ENCODE results near the gene ELL. TPM values are rescaled to one million over a fixed set of nuclear protein-coding genes. Genes with fewer than 3 reads are reported as not detected.

ELL gene
- total RNA-seq, 1 experiment from 2014 or later, result 17.3 TPM

DNA sequence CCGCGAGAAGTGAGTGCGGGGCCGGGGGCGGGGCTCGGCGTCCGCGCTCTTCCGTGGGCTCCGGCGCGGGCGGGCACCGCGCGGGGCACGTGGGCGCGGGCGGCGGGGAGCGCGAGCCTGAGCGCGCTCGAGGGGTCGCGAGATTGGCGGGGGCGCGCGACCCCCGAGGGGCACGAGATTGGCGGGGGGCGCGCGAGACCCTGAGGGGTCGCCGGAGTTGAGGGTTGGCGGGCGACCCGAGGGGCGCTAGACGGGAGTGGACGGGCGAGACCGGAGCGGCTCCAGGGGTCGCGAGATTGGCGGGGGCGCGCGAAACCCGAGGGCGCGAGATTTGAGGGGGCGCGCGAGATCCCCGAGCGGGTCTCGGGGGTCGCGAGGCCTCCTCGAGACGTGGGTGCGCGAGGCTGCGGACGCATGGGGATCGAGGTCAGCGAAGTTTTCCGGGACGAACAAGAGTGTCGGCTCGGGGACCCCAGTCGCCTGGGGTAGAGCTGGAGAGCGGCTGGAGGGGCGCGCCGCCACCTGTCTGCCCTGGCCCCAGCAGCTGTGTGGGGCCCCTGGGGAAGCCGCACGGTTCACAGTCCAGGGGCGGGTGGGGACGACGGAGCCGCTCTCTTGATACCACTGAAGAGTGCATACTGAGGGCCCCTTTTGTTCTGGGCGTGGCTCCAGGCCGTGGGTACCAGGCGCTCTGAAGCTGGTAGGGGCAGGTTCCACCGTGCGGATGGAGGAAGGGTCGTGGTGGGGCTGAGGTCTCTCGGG is 102.0 kb downstream of the ELL start:
- peaks cover 32% of the 10 kb centered on the region for H3K27me3 Mint-ChIP-seq (ENCODE audit: low read depth)
- no peak for ATAC-seq
- TF ChIP-seq ZNF121 (CRISPR knock-in tag; IDR thresholded peaks at IDR 0.05) (no peak), SP1 (CRISPR knock-in tag; conservative IDR thresholded peaks at IDR 0.05) (no peak), ZNF671 (CRISPR knock-in tag; IDR thresholded peaks at IDR 0.05) (no peak), KAT7 (CRISPR knock-in tag; IDR thresholded peaks at IDR 0.05; ENCODE audit: borderline replicate concordance) (peak; percentile 30; the same call in 1 of the 2 replicates), ZNF416 (CRISPR knock-in tag; IDR thresholded peaks at IDR 0.05) (no peak), ZBTB21 (CRISPR knock-in tag; IDR thresholded peaks at IDR 0.05; ENCODE audit: borderline replicate concordance) (no peak), TP53 (CRISPR knock-in tag; IDR thresholded peaks at IDR 0.05) (no peak), IRF2 (CRISPR knock-in tag; IDR thresholded peaks at IDR 0.05; ENCODE audit: borderline replicate concordance, low read depth) (no peak), ZNF232 (CRISPR knock-in tag; IDR thresholded peaks at IDR 0.05) (no peak), ETV6 (CRISPR knock-in tag; IDR thresholded peaks at IDR 0.05) (0 out of 2 replicates have a peak, but pooled peaks have one; percentile 26), CREB1 (CRISPR knock-in tag; IDR thresholded peaks at IDR 0.05) (no peak), TEAD1 (CRISPR knock-in tag; IDR thresholded peaks at IDR 0.05) (no peak), ZNF396 (CRISPR knock-in tag; IDR thresholded peaks at IDR 0.05; ENCODE audit: borderline replicate concordance) (no peak), NR2C2 (CRISPR knock-in tag; IDR thresholded peaks at IDR 0.05) (no peak), GABPB1 (CRISPR knock-in tag; IDR thresholded peaks at IDR 0.05) (peak; percentile 28; the same call in 1 of the 2 replicates), TEAD4 (CRISPR knock-in tag; IDR thresholded peaks at IDR 0.05) (no peak)
- TF ChIP-seq, protein P1, sequence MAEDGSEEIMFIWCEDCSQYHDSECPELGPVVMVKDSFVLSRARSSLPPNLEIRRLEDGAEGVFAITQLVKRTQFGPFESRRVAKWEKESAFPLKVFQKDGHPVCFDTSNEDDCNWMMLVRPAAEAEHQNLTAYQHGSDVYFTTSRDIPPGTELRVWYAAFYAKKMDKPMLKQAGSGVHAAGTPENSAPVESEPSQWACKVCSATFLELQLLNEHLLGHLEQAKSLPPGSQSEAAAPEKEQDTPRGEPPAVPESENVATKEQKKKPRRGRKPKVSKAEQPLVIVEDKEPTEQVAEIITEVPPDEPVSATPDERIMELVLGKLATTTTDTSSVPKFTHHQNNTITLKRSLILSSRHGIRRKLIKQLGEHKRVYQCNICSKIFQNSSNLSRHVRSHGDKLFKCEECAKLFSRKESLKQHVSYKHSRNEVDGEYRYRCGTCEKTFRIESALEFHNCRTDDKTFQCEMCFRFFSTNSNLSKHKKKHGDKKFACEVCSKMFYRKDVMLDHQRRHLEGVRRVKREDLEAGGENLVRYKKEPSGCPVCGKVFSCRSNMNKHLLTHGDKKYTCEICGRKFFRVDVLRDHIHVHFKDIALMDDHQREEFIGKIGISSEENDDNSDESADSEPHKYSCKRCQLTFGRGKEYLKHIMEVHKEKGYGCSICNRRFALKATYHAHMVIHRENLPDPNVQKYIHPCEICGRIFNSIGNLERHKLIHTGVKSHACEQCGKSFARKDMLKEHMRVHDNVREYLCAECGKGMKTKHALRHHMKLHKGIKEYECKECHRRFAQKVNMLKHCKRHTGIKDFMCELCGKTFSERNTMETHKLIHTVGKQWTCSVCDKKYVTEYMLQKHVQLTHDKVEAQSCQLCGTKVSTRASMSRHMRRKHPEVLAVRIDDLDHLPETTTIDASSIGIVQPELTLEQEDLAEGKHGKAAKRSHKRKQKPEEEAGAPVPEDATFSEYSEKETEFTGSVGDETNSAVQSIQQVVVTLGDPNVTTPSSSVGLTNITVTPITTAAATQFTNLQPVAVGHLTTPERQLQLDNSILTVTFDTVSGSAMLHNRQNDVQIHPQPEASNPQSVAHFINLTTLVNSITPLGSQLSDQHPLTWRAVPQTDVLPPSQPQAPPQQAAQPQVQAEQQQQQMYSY (CRISPR knock-in tag; IDR thresholded peaks at IDR 0.05), result no peak
- TF ChIP-seq, protein P2, sequence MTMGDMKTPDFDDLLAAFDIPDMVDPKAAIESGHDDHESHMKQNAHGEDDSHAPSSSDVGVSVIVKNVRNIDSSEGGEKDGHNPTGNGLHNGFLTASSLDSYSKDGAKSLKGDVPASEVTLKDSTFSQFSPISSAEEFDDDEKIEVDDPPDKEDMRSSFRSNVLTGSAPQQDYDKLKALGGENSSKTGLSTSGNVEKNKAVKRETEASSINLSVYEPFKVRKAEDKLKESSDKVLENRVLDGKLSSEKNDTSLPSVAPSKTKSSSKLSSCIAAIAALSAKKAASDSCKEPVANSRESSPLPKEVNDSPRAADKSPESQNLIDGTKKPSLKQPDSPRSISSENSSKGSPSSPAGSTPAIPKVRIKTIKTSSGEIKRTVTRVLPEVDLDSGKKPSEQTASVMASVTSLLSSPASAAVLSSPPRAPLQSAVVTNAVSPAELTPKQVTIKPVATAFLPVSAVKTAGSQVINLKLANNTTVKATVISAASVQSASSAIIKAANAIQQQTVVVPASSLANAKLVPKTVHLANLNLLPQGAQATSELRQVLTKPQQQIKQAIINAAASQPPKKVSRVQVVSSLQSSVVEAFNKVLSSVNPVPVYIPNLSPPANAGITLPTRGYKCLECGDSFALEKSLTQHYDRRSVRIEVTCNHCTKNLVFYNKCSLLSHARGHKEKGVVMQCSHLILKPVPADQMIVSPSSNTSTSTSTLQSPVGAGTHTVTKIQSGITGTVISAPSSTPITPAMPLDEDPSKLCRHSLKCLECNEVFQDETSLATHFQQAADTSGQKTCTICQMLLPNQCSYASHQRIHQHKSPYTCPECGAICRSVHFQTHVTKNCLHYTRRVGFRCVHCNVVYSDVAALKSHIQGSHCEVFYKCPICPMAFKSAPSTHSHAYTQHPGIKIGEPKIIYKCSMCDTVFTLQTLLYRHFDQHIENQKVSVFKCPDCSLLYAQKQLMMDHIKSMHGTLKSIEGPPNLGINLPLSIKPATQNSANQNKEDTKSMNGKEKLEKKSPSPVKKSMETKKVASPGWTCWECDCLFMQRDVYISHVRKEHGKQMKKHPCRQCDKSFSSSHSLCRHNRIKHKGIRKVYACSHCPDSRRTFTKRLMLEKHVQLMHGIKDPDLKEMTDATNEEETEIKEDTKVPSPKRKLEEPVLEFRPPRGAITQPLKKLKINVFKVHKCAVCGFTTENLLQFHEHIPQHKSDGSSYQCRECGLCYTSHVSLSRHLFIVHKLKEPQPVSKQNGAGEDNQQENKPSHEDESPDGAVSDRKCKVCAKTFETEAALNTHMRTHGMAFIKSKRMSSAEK (CRISPR knock-in tag; IDR thresholded peaks at IDR 0.05; ENCODE audit: borderline replicate concordance), result no peak
- TF ChIP-seq, protein P3, sequence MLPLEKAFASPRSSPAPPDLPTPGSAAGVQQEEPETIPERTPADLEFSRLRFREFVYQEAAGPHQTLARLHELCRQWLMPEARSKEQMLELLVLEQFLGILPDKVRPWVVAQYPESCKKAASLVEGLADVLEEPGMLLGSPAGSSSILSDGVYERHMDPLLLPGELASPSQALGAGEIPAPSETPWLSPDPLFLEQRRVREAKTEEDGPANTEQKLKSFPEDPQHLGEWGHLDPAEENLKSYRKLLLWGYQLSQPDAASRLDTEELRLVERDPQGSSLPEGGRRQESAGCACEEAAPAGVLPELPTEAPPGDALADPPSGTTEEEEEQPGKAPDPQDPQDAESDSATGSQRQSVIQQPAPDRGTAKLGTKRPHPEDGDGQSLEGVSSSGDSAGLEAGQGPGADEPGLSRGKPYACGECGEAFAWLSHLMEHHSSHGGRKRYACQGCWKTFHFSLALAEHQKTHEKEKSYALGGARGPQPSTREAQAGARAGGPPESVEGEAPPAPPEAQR (CRISPR knock-in tag; IDR thresholded peaks at IDR 0.05), result no peak
- TF ChIP-seq, protein P4, sequence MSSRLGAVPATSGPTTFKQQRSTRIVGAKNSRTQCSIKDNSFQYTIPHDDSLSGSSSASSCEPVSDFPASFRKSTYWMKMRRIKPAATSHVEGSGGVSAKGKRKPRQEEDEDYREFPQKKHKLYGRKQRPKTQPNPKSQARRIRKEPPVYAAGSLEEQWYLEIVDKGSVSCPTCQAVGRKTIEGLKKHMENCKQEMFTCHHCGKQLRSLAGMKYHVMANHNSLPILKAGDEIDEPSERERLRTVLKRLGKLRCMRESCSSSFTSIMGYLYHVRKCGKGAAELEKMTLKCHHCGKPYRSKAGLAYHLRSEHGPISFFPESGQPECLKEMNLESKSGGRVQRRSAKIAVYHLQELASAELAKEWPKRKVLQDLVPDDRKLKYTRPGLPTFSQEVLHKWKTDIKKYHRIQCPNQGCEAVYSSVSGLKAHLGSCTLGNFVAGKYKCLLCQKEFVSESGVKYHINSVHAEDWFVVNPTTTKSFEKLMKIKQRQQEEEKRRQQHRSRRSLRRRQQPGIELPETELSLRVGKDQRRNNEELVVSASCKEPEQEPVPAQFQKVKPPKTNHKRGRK (CRISPR knock-in tag; IDR thresholded peaks at IDR 0.05; ENCODE audit: borderline replicate concordance), result no peak
- TF ChIP-seq, protein P5, sequence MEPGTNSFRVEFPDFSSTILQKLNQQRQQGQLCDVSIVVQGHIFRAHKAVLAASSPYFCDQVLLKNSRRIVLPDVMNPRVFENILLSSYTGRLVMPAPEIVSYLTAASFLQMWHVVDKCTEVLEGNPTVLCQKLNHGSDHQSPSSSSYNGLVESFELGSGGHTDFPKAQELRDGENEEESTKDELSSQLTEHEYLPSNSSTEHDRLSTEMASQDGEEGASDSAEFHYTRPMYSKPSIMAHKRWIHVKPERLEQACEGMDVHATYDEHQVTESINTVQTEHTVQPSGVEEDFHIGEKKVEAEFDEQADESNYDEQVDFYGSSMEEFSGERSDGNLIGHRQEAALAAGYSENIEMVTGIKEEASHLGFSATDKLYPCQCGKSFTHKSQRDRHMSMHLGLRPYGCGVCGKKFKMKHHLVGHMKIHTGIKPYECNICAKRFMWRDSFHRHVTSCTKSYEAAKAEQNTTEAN (CRISPR knock-in tag; IDR thresholded peaks at IDR 0.05), result no peak
- TF ChIP-seq, protein P6, sequence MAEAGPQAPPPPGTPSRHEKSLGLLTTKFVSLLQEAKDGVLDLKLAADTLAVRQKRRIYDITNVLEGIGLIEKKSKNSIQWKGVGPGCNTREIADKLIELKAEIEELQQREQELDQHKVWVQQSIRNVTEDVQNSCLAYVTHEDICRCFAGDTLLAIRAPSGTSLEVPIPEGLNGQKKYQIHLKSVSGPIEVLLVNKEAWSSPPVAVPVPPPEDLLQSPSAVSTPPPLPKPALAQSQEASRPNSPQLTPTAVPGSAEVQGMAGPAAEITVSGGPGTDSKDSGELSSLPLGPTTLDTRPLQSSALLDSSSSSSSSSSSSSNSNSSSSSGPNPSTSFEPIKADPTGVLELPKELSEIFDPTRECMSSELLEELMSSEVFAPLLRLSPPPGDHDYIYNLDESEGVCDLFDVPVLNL (CRISPR knock-in tag; IDR thresholded peaks at IDR 0.05; ENCODE audit: borderline replicate concordance, low read depth), result no peak
- TF ChIP-seq, protein P7, sequence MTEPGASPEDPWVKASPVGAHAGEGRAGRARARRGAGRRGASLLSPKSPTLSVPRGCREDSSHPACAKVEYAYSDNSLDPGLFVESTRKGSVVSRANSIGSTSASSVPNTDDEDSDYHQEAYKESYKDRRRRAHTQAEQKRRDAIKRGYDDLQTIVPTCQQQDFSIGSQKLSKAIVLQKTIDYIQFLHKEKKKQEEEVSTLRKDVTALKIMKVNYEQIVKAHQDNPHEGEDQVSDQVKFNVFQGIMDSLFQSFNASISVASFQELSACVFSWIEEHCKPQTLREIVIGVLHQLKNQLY (CRISPR knock-in tag; IDR thresholded peaks at IDR 0.05), result no peak

More for the DNA sequence above, 102.0 kb downstream of the ELL start:
- no peak for DNase-seq (ENCODE audit: low spot score)
- ChIA-PET POLR2A (interaction anchor here (1.5 to 3.0 kb wide), 2 partner anchors 8 to 15 kb away, joined by 6 to 12 read pairs; no protein-coding TSS in a partner anchor), CTCF (interaction anchor here (0.8 to 9.7 kb wide), 20 partner anchors 9 to 307 kb away, joined by 3 to 94 read pairs (median 5); partner anchors contain the start of genes GDF15 and REX1BD)
- H3K9me3 Mint-ChIP-seq, result no peaks in the 10 kb centered on the region
- H3K4me3 Mint-ChIP-seq, result peak overlapping the region; percentile 72
- H3K4me1 Mint-ChIP-seq, result peaks cover 33% of the 10 kb centered on the region
- H3K36me3 Mint-ChIP-seq, result no peaks in the 10 kb centered on the region
- no peak overlapping the region for H3K27ac Mint-ChIP-seq
